ENCODE data around the gene PTPRD. TPM values are rescaled to one million over a fixed set of nuclear protein-coding genes. Genes with fewer than 3 reads are reported as not detected.

The PTPRD gene
- total and polyA plus RNA-seq, 9 of the 15 experiments (the other 6 are each of a cell fraction or from before 2014, with no cell fraction given) = 0.11 TPM; not detected in 8

GRCh38 chr9:8857068-8857925 is 1755.5 kb downstream of the PTPRD start:
- Histone ChIP-seq H3K4me3 (no peak overlapping the region), H4K20me1 (replicated peaks; ENCODE audit: control insufficient read depth, insufficient read depth, low read length) (no peaks in the 10 kb centered on the region), H3K79me2 (ENCODE audit: control insufficient read depth, insufficient read depth, low read length) (no peaks in the 10 kb centered on the region), H3K9ac (ENCODE audit: insufficient read depth in 1 of 2, low read depth in 2 of 2, low read length in 2 of 2) (no peak overlapping the region), H2AFZ (ENCODE audit: low read depth, low read length) (no peak overlapping the region), H3K27ac (ENCODE audit: extremely low read depth, low read depth, low read length) (no peak overlapping the region), H3K4me2 (ENCODE audit: insufficient read depth, low read length) (no peak overlapping the region), H3K27me3 (ENCODE audit: control insufficient read depth in 2 of 2, insufficient read depth in 2 of 2, low read length in 2 of 2) (no peaks in the 10 kb centered on the region), H3K9me3 (replicated peaks; ENCODE audit: control insufficient read depth, insufficient read depth, low read depth, low read length) (no peaks in the 10 kb centered on the region), H3K4me1 (replicated peaks in 1 of 2; ENCODE audit: control insufficient read depth in 2 of 2, insufficient read depth in 2 of 2, low read length in 2 of 2) (no peaks in the 10 kb centered on the region), H3K36me3 (ENCODE audit: control insufficient read depth, insufficient read depth, low read length) (no peaks in the 10 kb centered on the region), H3K9me1 (ENCODE audit: control insufficient read depth, insufficient read depth, low read length) (no peaks in the 10 kb centered on the region)
- no peak for TF ChIP-seq ZNF232 (CRISPR knock-in tag; IDR thresholded peaks at IDR 0.05)
- TF ChIP-seq KAT7 (CRISPR knock-in tag; IDR thresholded peaks at IDR 0.05; ENCODE audit: borderline replicate concordance) = no peak
- no peak for TF ChIP-seq ZNF143 (CRISPR knock-in tag; IDR thresholded peaks at IDR 0.05)
- no peak for TF ChIP-seq SNIP1 (IDR thresholded peaks at IDR 0.05; ENCODE audit: low read depth)
- TF ChIP-seq CC2D1A (IDR thresholded peaks at IDR 0.05) = no peak
- no peak for TF ChIP-seq JUND (IDR thresholded peaks at IDR 0.05; ENCODE audit: borderline replicate concordance, low read depth, low read length)
- TF ChIP-seq JUND (tag; IDR thresholded peaks at IDR 0.05; ENCODE audit: borderline replicate concordance, low read depth, low read length) = no peak
- no peak for TF ChIP-seq CLOCK (CRISPR knock-in tag; IDR thresholded peaks at IDR 0.05; ENCODE audit: borderline replicate concordance)
- no peak for TF ChIP-seq CHD4 (IDR thresholded peaks at IDR 0.05; ENCODE audit: insufficient read depth, insufficient replicate concordance, low read depth, low read length, poor library complexity, severe bottlenecking)
- TF ChIP-seq RBM17 (IDR thresholded peaks at IDR 0.05; ENCODE audit: borderline replicate concordance, low read depth, low read length) = no peak
- TF ChIP-seq CREB1 (IDR thresholded peaks at IDR 0.05) = no peak
- TF ChIP-seq CREB1 (CRISPR knock-in tag; IDR thresholded peaks at IDR 0.05) = no peak
- TF ChIP-seq ZNF507 (tag; conservative IDR thresholded peaks at IDR 0.05) = no peak
- TF ChIP-seq MBD1 (CRISPR knock-in tag; IDR thresholded peaks at IDR 0.05) = no peak
- no peak for TF ChIP-seq SLC30A9 (CRISPR knock-in tag; IDR thresholded peaks at IDR 0.05)
- TF ChIP-seq IFI16 (CRISPR knock-in tag; IDR thresholded peaks at IDR 0.05) = no peak
- ChIA-PET CTCF (ENCODE audit: low intra/inter-chr PET ratio) (no interaction called here), POLR2A (no interaction called here)
- BruUV-seq (replicated peaks) = no TSS peak
- DNase-seq (ENCODE audit: extremely low read depth in 1 of 4, low spot score in 3 of 4) = no peak
- in situ Hi-C loops (cut with MboI) (no loop called here), intact Hi-C loops (cut with micrococcal nuclease) (no loop called here)
- 8% methylated on average over 16 of the region's 76 CpGs for WGBS (ENCODE audit: insufficient coverage, low coverage, missing lambda C conversion rate)
- FAIRE-seq = no peak
- no peak for ATAC-seq
